IPS-18a (cell line): ENCODE measurements around the gene DAGLA.

ENCODE experiments used
- H3K27ac ChIP-seq: one replicate; pipeline ENCODE4 v1.5.1; 2013; ENCODE audit warnings: low read length
- H3K27me3 ChIP-seq: one replicate; pipeline ENCODE4 v1.6.1; 2013; ENCODE audit warnings: mild to moderate bottlenecking, low read length; ENCODE audit not compliant: control insufficient read depth, insufficient read depth
- H3K36me3 ChIP-seq: one replicate; pipeline ENCODE4 v1.6.1; 2013; ENCODE audit warnings: low read depth, low read length; ENCODE audit not compliant: control insufficient read depth
- H3K4me1 ChIP-seq: one replicate; pipeline ENCODE4 v1.6.1; 2013; ENCODE audit warnings: low read depth, low read length; ENCODE audit not compliant: control insufficient read depth
- H3K4me3 ChIP-seq: one replicate; pipeline ENCODE4 v1.5.1; 2013; ENCODE audit warnings: low read length
- H3K9ac ChIP-seq: one replicate; pipeline ENCODE4 v1.6.1; 2013; ENCODE audit warnings: mild to moderate bottlenecking, low read length, moderate library complexity
- H3K9me3 ChIP-seq: one replicate; pipeline ENCODE4 v1.6.1; 2013; ENCODE audit warnings: low read depth, low read length; ENCODE audit not compliant: control insufficient read depth

The DAGLA gene

DNA sequence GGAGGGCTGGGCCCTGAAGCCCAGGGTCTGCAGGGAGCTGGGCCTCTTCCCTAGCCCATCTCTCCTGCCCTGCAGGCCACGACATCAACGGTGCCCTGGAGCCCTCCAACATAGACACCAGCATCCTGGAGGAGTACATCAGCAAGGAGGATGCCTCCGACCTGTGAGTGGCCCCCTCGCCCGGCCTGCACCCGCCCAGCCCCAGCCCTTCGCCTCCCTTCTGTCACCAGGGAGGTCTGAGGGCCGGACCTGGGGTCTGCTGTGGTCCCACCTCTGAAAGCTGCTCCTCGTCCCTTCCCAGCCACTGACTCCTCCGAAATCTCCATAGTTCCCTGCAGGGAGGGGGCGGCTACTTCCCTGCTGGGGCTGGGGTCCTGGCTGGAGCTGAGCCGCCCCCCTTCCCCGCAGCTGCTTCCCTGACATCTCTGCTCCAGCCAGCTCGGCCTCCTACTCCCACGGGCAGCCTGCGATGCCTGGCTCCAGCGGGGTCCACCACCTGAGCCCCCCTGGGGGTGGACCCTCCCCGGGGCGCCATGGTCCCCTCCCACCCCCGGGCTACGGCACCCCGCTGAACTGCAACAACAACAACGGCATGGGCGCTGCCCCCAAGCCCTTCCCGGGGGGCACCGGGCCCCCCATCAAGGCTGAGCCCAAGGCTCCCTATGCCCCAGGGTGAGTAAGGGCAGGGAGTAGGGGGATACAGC, 85.5 kb downstream of the DAGLA start:
- Histone ChIP-seq H3K9ac (no peak overlapping the region), H3K4me1 (peaks cover 3% of the 10 kb centered on the region), H3K36me3 (no peaks in the 10 kb centered on the region), H3K9me3 (no peaks in the 10 kb centered on the region), H3K4me3 (no peak overlapping the region), H3K27ac (no peak overlapping the region), H3K27me3 (no peaks in the 10 kb centered on the region)

DNA sequence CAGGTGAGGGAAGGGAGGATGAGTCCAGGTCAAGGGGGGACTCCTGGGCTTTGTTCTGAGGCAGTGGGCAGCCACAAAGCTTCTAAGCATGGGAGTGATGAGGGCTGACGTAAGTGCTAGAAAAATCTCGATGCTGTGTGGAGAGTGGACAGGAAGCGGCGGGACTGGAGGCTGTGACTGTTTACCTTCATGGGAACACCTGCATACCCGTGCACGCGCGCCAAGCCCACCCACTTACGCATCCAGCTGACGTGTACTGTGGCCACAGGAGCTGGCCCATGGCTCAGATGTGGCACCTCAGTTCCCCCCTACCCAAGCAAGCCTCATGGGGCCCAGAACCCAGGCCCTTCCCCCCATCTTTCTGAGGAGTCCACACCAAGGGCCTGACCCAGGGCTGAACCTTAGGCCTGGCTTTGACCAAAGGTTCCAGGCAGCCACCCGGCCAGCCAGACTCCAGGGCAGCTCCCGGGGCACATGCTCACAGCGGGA, 86.2 kb downstream of the DAGLA start:
- no peaks in the 10 kb centered on the region for H3K36me3 ChIP-seq
- H3K27me3 ChIP-seq: no peaks in the 10 kb centered on the region
- no peak overlapping the region for H3K27ac ChIP-seq
- H3K9me3 ChIP-seq: no peaks in the 10 kb centered on the region
- H3K4me3 ChIP-seq: no peak overlapping the region
- H3K9ac ChIP-seq: no peak overlapping the region
- peaks cover 3% of the 10 kb centered on the region for H3K4me1 ChIP-seq

DNA sequence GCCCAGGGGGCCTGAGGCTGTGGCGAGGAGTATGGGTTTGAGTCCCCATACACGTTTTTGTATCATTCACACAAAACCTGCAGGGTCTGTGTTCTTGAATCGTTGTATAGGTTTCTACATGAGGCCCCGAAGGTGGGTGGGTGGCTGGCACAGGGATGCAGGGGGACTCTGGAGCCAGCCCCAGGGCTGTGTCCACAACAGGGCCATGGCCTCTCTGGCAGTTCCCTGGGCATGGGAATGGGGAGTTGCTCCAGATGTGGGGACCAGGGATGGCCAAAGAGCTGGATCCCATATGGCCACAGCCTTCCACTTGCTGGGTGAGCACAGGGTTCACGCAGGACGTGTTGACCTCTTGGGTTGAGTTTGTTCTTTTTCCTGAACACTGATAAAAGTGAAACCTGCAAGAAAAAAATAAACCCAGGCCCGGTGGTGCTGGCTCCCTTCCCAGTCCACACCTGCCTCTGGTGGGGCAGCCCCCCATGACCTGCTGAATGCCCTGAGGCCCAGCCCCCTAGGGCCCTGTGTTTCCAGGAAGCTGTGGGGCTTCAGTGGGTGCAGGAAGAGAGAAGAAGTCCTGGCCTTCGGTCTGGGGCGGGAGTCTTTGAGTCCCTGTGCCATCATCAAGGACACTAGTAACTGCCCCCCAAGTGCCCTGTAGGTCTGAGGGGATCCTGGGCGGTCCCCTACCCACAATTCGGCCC, 88.3 kb downstream of the DAGLA start:
- H3K4me1 ChIP-seq: peaks cover 10% of the 10 kb centered on the region

DNA sequence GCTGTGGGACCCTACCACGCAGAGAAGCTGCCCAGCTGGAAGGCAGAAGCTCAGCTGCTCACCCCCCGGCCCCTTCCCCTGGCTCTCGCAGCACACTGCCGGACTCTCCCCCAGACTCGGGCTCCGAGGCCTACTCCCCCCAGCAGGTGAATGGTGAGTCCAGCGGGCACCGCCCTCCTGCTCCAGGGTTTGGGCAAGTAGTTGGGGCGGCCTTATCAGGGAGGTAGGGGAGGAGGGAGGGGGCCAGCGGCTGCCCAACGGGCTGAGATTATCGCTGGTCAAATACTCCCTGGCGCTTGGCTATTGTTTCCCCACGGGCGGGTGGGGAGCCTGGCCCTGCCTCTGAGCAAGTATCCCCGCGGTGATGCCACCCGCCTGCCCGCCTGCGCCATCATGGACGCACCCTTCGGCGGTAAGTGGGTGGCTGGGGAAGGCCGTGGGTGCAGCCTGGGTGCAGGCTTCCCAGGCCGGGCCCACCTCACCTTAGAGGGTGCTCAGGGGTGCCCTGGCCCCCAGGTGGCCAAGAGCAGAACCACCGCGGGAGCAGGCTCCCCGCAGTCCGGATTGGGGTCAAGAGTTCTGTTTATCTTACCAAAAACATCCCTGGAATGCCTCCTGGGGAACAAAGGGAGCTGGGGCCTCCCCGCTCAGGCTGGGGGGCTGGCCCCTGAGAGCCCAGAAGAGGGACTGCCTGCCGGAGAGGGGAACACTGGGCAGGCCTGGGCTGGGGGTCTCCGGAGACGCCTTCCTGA, 89.2 kb downstream of the DAGLA start:
- no peaks in the 10 kb centered on the region for H3K27me3 ChIP-seq
- H3K4me3 ChIP-seq: no peak overlapping the region
- H3K36me3 ChIP-seq: no peaks in the 10 kb centered on the region
- H3K9me3 ChIP-seq: no peaks in the 10 kb centered on the region
- H3K4me1 ChIP-seq: peaks cover 10% of the 10 kb centered on the region
- H3K27ac ChIP-seq: no peak overlapping the region
- H3K9ac ChIP-seq: no peak overlapping the region

More for the DNA sequence above, 88.3 kb downstream of the DAGLA start:
- Histone ChIP-seq H3K9ac (no peak overlapping the region), H3K27me3 (no peaks in the 10 kb centered on the region), H3K9me3 (no peaks in the 10 kb centered on the region), H3K27ac (no peak overlapping the region), H3K36me3 (no peaks in the 10 kb centered on the region), H3K4me3 (no peak overlapping the region)

DNA sequence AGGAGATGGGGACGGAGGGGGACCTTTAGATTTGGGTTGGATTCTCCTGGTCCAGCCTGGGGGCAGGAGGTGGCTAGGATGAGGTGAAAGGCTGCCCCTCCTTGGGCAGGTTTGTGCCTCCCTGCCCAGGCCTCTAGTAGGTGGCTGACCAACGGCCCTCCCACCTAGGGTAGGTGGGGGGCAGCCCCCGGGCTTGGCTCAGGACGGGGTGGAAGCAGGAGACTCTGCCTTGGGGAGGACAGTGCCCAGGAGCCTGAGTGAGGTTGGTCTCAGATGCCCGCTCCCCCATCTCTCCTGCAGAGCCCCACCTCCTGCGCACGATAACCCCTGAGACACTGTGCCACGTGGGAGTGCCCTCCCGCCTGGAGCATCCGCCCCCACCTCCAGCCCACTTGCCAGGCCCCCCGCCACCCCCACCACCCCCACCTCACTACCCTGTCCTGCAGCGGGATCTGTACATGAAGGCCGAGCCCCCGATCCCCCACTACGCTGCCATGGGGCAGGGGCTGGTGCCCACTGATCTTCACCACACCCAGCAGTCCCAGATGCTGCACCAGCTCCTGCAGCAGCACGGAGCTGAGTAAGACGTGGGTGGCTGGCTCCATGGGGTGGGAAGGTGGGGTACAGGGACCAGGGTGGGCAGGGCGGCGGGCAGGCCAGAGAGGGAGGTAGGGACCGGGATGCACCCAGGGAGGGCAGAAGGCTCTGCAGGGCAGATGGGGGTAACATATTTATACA, 89.9 kb downstream of the DAGLA start:
- Histone ChIP-seq H3K9ac (no peak overlapping the region), H3K27ac (no peak overlapping the region)

DNA sequence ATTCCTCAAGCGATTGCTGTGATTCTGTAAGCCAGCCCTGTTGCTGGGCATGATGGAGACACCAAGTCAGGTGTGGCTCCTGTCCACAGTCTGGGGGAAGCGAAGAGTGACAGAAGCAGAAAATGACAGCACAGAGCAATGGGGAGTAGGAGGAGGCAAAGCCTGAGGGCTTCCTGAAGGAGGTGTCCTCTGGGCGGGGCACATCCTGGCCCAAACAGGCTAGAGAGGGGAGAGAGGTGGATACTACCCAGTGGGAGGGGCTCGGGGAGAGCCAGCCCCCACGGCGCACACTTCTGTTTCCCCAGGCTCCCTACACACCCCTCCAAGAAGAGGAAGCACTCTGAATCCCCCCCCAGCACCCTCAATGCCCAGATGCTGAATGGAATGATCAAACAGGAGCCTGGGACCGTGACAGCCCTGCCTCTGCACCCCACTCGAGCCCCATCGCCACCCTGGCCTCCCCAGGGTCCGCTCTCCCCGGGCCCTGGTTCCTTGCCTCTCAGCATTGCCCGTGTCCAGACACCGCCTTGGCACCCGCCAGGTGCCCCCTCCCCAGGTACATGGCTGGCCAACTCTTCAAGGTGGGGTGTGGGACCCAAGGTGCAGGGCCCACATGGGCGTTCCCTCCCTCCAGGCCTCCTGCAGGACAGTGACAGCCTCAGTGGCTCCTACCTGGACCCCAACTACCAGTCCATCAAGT, 91.2 kb downstream of the DAGLA start:
- Histone ChIP-seq H3K9ac (no peak overlapping the region), H3K4me3 (no peak overlapping the region), H3K27me3 (no peaks in the 10 kb centered on the region), H3K4me1 (peaks cover 10% of the 10 kb centered on the region), H3K9me3 (no peaks in the 10 kb centered on the region), H3K27ac (no peak overlapping the region), H3K36me3 (no peaks in the 10 kb centered on the region)

More for the DNA sequence above, 89.9 kb downstream of the DAGLA start:
- Histone ChIP-seq H3K9me3 (no peaks in the 10 kb centered on the region), H3K27me3 (no peaks in the 10 kb centered on the region), H3K36me3 (no peaks in the 10 kb centered on the region), H3K4me1 (peaks cover 10% of the 10 kb centered on the region), H3K4me3 (no peak overlapping the region)

DNA sequence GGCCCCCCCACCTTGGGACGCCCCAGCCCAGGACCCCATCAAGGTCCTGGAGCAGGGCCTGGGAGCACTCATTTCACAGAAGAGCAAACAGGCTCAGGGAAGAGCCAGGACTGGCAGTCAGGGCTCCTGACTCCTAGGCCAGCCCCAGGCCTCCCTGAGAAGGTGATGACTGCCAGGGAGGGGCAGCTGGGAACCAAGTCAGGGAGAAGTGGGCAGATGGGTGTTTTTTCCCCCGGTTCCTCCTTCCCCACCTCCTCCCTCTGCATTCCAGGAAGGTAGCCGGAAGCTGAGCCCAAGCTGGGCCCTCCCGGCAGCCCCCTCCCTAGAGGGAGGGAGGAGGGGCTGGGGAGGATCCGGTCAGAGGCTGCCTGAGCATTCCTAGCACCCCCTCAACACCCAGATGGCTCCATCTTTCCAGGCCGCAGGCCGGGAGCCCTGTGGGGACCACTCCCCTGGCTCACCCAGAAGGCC, 91.8 kb downstream of the DAGLA start:
- H3K4me1 ChIP-seq: peaks cover 10% of the 10 kb centered on the region
- no peak overlapping the region for H3K4me3 ChIP-seq
- H3K9me3 ChIP-seq: no peaks in the 10 kb centered on the region
- H3K36me3 ChIP-seq: no peaks in the 10 kb centered on the region
- H3K27me3 ChIP-seq: no peaks in the 10 kb centered on the region
- no peak overlapping the region for H3K27ac ChIP-seq
- no peak overlapping the region for H3K9ac ChIP-seq

DNA sequence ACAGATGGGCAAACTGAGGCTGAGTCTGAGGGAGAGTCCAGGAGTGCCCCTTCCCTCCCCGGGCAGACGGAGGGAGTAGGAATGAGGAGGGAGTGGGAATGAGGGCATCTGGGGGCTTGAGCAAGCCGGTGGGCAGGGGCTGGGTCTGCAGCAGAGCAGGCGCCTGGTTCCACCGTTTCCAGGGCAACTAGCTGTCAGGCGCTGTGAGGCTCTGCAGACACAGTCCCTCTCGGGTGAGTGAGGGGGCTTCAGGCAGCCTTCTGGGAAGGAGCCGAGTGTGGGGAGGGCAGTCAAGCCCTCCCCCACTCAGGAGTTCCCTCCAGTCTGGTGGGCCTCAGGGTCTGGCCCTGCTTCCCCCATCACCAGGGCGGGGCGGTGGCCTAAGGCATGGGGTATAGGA, 93.2 kb downstream of the DAGLA start:
- Histone ChIP-seq H3K4me3 (no peak overlapping the region), H3K27ac (no peak overlapping the region), H3K4me1 (peaks cover 10% of the 10 kb centered on the region), H3K27me3 (no peaks in the 10 kb centered on the region), H3K9me3 (no peaks in the 10 kb centered on the region), H3K9ac (no peak overlapping the region), H3K36me3 (no peaks in the 10 kb centered on the region)

DNA sequence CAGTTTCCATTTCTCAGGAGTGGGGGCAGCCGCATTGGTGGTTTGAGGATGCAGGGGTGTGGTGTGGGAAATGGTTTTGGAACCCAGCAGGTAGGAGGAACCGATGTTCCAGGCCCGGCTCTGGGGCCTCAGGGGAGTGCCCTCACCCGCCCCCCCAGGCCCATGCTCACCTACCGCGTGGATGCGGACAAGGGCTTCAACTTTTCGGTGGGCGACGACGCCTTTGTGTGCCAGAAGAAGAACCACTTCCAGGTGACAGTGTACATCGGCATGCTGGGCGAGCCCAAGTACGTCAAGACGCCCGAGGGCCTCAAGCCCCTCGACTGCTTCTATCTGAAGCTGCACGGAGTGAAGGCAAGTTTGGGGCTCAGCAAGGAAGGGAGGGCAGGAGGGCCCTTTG, 93.6 kb downstream of the DAGLA start:
- H3K9ac ChIP-seq: no peak overlapping the region
- peaks cover 10% of the 10 kb centered on the region for H3K4me1 ChIP-seq
- no peaks in the 10 kb centered on the region for H3K9me3 ChIP-seq
- no peak overlapping the region for H3K4me3 ChIP-seq
- no peak overlapping the region for H3K27ac ChIP-seq
- no peaks in the 10 kb centered on the region for H3K27me3 ChIP-seq
- H3K36me3 ChIP-seq: no peaks in the 10 kb centered on the region

DNA sequence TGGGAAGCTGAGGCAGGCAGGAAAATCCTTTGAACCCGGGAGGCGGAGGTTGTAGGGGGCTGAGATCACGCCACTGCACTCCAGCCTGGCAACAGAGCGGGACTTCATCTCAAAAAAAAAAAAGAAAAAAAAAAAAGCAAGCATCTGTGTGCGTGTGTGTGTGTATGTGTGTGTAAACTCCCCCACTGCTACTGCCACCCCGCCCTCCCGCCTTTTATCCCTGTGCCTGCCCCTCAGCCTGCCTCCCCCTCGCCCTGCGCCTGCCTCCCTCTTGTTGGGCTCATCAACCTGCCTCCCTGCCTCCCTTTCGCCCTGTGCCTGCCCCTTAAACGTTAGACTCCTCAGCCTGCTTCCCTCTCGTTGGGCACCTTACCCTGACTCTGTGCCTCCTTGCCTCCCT, 94.2 kb downstream of the DAGLA start:
- peaks cover 10% of the 10 kb centered on the region for H3K4me1 ChIP-seq

More for the DNA sequence above, 94.2 kb downstream of the DAGLA start:
- H3K9ac ChIP-seq: no peak overlapping the region
- H3K27ac ChIP-seq: no peak overlapping the region
- H3K4me3 ChIP-seq: no peak overlapping the region
- no peaks in the 10 kb centered on the region for H3K27me3 ChIP-seq
- H3K9me3 ChIP-seq: no peaks in the 10 kb centered on the region
- H3K36me3 ChIP-seq: no peaks in the 10 kb centered on the region
